Thoracic aorta (tissue), 2 donors: ENCODE results near the gene LHX5. TPM values are rescaled to one million over a fixed set of nuclear protein-coding genes. Genes with fewer than 3 reads are reported as not detected.

Source experiments
- ATAC-seq: fragments of 150-250 bp; one replicate; pipeline ENCODE4 v1.8.0; 2017; ENCODE audit warnings: low read depth; ENCODE audit not compliant: insufficient number of reproducible peaks, low FRiP score
- DNase-seq: peaks from one replicate; pipeline ENCODE4 v3.0.0-alpha.2; 2020; ENCODE audit warnings: low spot score
- H3K27ac ChIP-seq, 2 donors: fragments of 200-600 bp; sonication (generic); 1 replicate in 1 of 2; 2 replicates in 1 of 2; pipeline ENCODE4 v1.5.1; 2016; ENCODE audit warnings: mild to moderate bottlenecking in 2 of 2, moderate library complexity in 2 of 2
- H3K27me3 ChIP-seq: fragments of 200-600 bp; sonication (generic); replicated peaks from 2 replicates; pipeline ENCODE4 v1.6.0; 2016; ENCODE audit warnings: mild to moderate bottlenecking; ENCODE audit not compliant: insufficient read depth
- H3K36me3 ChIP-seq: fragments of 200-600 bp; sonication (generic); one replicate; pipeline ENCODE4 v1.5.1; 2016
- H3K4me1 ChIP-seq, 2 donors: fragments of 200-600 bp; sonication (generic); 1 replicate in 1 of 2; 2 replicates in 1 of 2; pipeline versions ENCODE4 v1.5.1 to v1.6.0; 2016; ENCODE audit warnings: low read depth in 2 of 2, mild to moderate bottlenecking in 1 of 2; ENCODE audit not compliant: control insufficient read depth in 1 of 2
- H3K4me3 ChIP-seq: fragments of 200-600 bp; sonication (generic); 2 replicates; pipeline ENCODE4 v1.5.1; 2016; ENCODE audit warnings: mild to moderate bottlenecking
- H3K9me3 ChIP-seq: fragments of 200-600 bp; sonication (generic); 2 replicates; pipeline ENCODE4 v1.5.1; 2016
- CTCF ChIP-seq: fragments of 200-600 bp; sonication (generic); IDR thresholded peaks from one replicate; pipeline ENCODE4 v1.5.1; 2019; ENCODE audit warnings: antibody characterized with exemption
- total RNA-seq, 2 donors: library from RNA; depleted of rRNA; stranded (reverse); fragments of >200 nt; gene quantifications; one replicate each; pipeline versions ENCODE4 v1.1.0 to v1.2.3, GENCODE V29; 2016

LHX5 gene
- total RNA-seq, 2 donors from 2014 or later = not detected

- ATAC-seq = no peak
Observed at GRCh38 chr12:113440947-113441782, 30.5 kb downstream of the LHX5 start.

GRCh38 chr12:113440336-113440735 is 31.3 kb downstream of the LHX5 start:
- Histone ChIP-seq H3K9me3 (no peaks in the 10 kb centered on the region), H3K27me3 (no peaks in the 10 kb centered on the region), H3K36me3 (no peaks in the 10 kb centered on the region), H3K4me1 (no peaks in the 10 kb centered on the region), H3K27ac (no peak overlapping the region), H3K4me3 (no peak overlapping the region)
- DNase-seq (no peak), ATAC-seq (no peak)
- TF ChIP-seq CTCF = no peak

More at GRCh38 chr12:113440947-113441782, 30.5 kb downstream of the LHX5 start:
- Histone ChIP-seq H3K27me3 (no peaks in the 10 kb centered on the region), H3K9me3 (no peaks in the 10 kb centered on the region), H3K4me1 (no peaks in the 10 kb centered on the region), H3K4me3 (no peak overlapping the region), H3K27ac (no peak overlapping the region), H3K36me3 (no peaks in the 10 kb centered on the region)
- no peak for DNase-seq
- TF ChIP-seq CTCF = no peak

GRCh38 chr12:113439606-113440030 is 32.1 kb downstream of the LHX5 start:
- Histone ChIP-seq H3K36me3 (no peaks in the 10 kb centered on the region), H3K27ac (no peak overlapping the region), H3K27me3 (no peaks in the 10 kb centered on the region), H3K4me1 (no peaks in the 10 kb centered on the region), H3K9me3 (no peaks in the 10 kb centered on the region), H3K4me3 (no peak overlapping the region)
- TF ChIP-seq CTCF = peak; percentile 5
- DNase-seq (no peak), ATAC-seq (no peak)

GRCh38 chr12:113439301-113439597 is 32.4 kb downstream of the LHX5 start:
- Histone ChIP-seq H3K27ac (no peak overlapping the region), H3K27me3 (no peaks in the 10 kb centered on the region), H3K4me3 (no peak overlapping the region), H3K36me3 (no peaks in the 10 kb centered on the region), H3K9me3 (no peaks in the 10 kb centered on the region), H3K4me1 (no peaks in the 10 kb centered on the region)
- no peak for ATAC-seq
- no peak for TF ChIP-seq CTCF
- DNase-seq = no peak

- TF ChIP-seq CTCF = no peak
- ATAC-seq = no peak
- Histone ChIP-seq H3K27me3 (no peaks in the 10 kb centered on the region), H3K9me3 (no peaks in the 10 kb centered on the region), H3K36me3 (no peaks in the 10 kb centered on the region), H3K27ac (no peak overlapping the region), H3K4me3 (no peak overlapping the region), H3K4me1 (no peaks in the 10 kb centered on the region)
- no peak for DNase-seq
Observed at GRCh38 chr12:113438523-113439300, 33.0 kb downstream of the LHX5 start.
